Measurements from ENCODE around the gene JRKL.
A peak's percentile ranks its signal among the peaks of the same experiment; 100 is the strongest.

JRKL gene

DNA sequence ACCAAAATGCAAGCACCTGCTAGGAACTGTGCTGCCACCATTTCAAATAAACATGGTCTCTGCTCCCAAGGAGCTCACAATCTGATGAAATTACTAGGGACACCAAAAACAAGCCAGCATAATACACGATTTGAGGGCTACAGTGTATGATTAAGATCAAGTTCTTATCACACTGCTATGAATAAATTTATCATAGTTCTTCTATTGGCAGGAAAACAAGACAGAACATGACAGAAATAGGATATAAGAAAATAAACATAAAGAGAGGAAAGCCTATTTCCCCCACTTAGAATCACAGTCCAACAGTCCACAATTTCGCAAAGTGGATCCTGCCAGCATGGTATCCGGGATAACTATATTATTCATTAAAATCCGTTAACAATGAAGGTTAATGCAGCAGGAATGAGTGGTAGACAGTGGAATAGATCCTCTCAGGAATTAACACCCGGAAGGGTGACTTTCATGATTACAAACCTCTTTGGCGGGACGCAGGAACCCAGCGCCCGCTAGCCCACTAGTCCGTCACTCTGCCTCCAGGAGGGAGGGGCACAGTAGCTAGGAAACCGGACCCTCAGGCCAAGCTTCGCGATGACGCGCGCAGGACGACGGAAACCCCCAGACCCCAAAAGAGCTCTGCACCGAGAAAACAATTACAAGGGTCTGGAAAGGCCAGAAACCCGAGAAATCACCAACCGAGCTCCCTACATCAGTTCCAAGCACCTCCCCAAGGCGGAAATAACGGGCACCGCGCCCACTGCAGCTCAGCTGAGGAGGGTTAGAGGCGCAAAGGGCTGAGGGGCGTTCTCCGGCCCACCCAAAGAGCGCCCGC, 708 bp upstream of the JRKL start:
- CTCF ChIA-PET: interaction anchor here (0.6 to 1.6 kb wide), 4 partner anchors 8 to 334 kb away, joined by 3 to 6 read pairs (median 6); partner anchors contain the start of gene MAML2
- TF ChIP-seq PRDM1 (tag by site-specific recombination; IDR thresholded peaks at IDR 0.05): no peak
- no peak for TF ChIP-seq ZNF19 (tag by site-specific recombination; IDR thresholded peaks at IDR 0.05; ENCODE audit: low read depth)
- peak; percentile 100 for TF ChIP-seq ZBTB8A (tag by site-specific recombination; IDR thresholded peaks at IDR 0.05)
- no peak for TF ChIP-seq ZNF404 (tag by site-specific recombination; IDR thresholded peaks at IDR 0.05)
- peak; percentile 97 for TF ChIP-seq ZNF341 (tag by site-specific recombination; IDR thresholded peaks at IDR 0.05; ENCODE audit: low read depth)
- TF ChIP-seq ZNF600 (tag by site-specific recombination; IDR thresholded peaks at IDR 0.05): 0 out of 2 replicates have a peak, but pooled peaks have one; percentile 26
- TF ChIP-seq ZNF629 (tag by site-specific recombination; IDR thresholded peaks at IDR 0.05): peak; percentile 23; the same call in 1 of the 2 replicates
- TF ChIP-seq, protein P1, sequence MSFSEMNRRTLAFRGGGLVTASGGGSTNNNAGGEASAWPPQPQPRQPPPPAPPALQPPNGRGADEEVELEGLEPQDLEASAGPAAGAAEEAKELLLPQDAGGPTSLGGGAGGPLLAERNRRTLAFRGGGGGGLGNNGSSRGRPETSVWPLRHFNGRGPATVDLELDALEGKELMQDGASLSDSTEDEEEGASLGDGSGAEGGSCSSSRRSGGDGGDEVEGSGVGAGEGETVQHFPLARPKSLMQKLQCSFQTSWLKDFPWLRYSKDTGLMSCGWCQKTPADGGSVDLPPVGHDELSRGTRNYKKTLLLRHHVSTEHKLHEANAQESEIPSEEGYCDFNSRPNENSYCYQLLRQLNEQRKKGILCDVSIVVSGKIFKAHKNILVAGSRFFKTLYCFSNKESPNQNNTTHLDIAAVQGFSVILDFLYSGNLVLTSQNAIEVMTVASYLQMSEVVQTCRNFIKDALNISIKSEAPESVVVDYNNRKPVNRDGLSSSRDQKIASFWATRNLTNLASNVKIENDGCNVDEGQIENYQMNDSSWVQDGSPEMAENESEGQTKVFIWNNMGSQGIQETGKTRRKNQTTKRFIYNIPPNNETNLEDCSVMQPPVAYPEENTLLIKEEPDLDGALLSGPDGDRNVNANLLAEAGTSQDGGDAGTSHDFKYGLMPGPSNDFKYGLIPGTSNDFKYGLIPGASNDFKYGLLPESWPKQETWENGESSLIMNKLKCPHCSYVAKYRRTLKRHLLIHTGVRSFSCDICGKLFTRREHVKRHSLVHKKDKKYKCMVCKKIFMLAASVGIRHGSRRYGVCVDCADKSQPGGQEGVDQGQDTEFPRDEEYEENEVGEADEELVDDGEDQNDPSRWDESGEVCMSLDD (tag by site-specific recombination; IDR thresholded peaks at IDR 0.05): peak; percentile 18; the same call in 1 of the 2 replicates
- 0 out of 2 replicates have a peak, but pooled peaks have one; percentile 16 for TF ChIP-seq OSR2 (tag by site-specific recombination; IDR thresholded peaks at IDR 0.05)
- TF ChIP-seq ZSCAN23 (tag by site-specific recombination; IDR thresholded peaks at IDR 0.05): no peak
- peak; percentile 53 for TF ChIP-seq ZNF335 (tag by site-specific recombination; conservative IDR thresholded peaks at IDR 0.05)
- peak; percentile 47; the same call in 1 of the 2 replicates for TF ChIP-seq ZNF501 (tag by site-specific recombination; IDR thresholded peaks at IDR 0.05)
- peak; percentile 22; the same call in 1 of the 2 replicates for TF ChIP-seq KLF16 (tag by site-specific recombination; IDR thresholded peaks at IDR 0.05)
- TF ChIP-seq ZBTB17 (tag by site-specific recombination; IDR thresholded peaks at IDR 0.05): 0 out of 2 replicates have a peak, but pooled peaks have one; percentile 59
- 0 out of 2 replicates have a peak, but pooled peaks have one; percentile 79 for TF ChIP-seq KLF1 (tag by site-specific recombination; IDR thresholded peaks at IDR 0.05)
- TF ChIP-seq KLF7 (tag by site-specific recombination; IDR thresholded peaks at IDR 0.05; ENCODE audit: borderline replicate concordance): 0 out of 2 replicates have a peak, but pooled peaks have one; percentile 17
- TF ChIP-seq ZNF549 (tag by site-specific recombination; IDR thresholded peaks at IDR 0.05): no peak
- TF ChIP-seq ZNF561 (tag by site-specific recombination; IDR thresholded peaks at IDR 0.05; ENCODE audit: borderline replicate concordance): 0 out of 2 replicates have a peak, but pooled peaks have one; percentile 11
- TF ChIP-seq, protein P2, sequence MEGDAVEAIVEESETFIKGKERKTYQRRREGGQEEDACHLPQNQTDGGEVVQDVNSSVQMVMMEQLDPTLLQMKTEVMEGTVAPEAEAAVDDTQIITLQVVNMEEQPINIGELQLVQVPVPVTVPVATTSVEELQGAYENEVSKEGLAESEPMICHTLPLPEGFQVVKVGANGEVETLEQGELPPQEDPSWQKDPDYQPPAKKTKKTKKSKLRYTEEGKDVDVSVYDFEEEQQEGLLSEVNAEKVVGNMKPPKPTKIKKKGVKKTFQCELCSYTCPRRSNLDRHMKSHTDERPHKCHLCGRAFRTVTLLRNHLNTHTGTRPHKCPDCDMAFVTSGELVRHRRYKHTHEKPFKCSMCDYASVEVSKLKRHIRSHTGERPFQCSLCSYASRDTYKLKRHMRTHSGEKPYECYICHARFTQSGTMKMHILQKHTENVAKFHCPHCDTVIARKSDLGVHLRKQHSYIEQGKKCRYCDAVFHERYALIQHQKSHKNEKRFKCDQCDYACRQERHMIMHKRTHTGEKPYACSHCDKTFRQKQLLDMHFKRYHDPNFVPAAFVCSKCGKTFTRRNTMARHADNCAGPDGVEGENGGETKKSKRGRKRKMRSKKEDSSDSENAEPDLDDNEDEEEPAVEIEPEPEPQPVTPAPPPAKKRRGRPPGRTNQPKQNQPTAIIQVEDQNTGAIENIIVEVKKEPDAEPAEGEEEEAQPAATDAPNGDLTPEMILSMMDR (tag by site-specific recombination; IDR thresholded peaks at IDR 0.05): 0 out of 2 replicates have a peak, but pooled peaks have one; percentile 26
- TF ChIP-seq ZNF571 (tag by site-specific recombination; IDR thresholded peaks at IDR 0.05): no peak
- 0 out of 2 replicates have a peak, but pooled peaks have one; percentile 31 for TF ChIP-seq REPIN1 (tag by site-specific recombination; IDR thresholded peaks at IDR 0.05; ENCODE audit: low read depth)
- TF ChIP-seq ZNF2 (tag by site-specific recombination; IDR thresholded peaks at IDR 0.05): peak; percentile 52; the same call in 1 of the 2 replicates
- TF ChIP-seq, protein P3, sequence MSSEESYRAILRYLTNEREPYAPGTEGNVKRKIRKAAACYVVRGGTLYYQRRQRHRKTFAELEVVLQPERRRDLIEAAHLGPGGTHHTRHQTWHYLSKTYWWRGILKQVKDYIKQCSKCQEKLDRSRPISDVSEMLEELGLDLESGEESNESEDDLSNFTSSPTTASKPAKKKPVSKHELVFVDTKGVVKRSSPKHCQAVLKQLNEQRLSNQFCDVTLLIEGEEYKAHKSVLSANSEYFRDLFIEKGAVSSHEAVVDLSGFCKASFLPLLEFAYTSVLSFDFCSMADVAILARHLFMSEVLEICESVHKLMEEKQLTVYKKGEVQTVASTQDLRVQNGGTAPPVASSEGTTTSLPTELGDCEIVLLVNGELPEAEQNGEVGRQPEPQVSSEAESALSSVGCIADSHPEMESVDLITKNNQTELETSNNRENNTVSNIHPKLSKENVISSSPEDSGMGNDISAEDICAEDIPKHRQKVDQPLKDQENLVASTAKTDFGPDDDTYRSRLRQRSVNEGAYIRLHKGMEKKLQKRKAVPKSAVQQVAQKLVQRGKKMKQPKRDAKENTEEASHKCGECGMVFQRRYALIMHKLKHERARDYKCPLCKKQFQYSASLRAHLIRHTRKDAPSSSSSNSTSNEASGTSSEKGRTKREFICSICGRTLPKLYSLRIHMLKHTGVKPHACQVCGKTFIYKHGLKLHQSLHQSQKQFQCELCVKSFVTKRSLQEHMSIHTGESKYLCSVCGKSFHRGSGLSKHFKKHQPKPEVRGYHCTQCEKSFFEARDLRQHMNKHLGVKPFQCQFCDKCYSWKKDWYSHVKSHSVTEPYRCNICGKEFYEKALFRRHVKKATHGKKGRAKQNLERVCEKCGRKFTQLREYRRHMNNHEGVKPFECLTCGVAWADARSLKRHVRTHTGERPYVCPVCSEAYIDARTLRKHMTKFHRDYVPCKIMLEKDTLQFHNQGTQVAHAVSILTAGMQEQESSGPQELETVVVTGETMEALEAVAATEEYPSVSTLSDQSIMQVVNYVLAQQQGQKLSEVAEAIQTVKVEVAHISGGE (tag by site-specific recombination; conservative IDR thresholded peaks at IDR 0.05; ENCODE audit: low read depth): peak; percentile 34; the same call in 1 of the 2 replicates
- TF ChIP-seq, protein P4, sequence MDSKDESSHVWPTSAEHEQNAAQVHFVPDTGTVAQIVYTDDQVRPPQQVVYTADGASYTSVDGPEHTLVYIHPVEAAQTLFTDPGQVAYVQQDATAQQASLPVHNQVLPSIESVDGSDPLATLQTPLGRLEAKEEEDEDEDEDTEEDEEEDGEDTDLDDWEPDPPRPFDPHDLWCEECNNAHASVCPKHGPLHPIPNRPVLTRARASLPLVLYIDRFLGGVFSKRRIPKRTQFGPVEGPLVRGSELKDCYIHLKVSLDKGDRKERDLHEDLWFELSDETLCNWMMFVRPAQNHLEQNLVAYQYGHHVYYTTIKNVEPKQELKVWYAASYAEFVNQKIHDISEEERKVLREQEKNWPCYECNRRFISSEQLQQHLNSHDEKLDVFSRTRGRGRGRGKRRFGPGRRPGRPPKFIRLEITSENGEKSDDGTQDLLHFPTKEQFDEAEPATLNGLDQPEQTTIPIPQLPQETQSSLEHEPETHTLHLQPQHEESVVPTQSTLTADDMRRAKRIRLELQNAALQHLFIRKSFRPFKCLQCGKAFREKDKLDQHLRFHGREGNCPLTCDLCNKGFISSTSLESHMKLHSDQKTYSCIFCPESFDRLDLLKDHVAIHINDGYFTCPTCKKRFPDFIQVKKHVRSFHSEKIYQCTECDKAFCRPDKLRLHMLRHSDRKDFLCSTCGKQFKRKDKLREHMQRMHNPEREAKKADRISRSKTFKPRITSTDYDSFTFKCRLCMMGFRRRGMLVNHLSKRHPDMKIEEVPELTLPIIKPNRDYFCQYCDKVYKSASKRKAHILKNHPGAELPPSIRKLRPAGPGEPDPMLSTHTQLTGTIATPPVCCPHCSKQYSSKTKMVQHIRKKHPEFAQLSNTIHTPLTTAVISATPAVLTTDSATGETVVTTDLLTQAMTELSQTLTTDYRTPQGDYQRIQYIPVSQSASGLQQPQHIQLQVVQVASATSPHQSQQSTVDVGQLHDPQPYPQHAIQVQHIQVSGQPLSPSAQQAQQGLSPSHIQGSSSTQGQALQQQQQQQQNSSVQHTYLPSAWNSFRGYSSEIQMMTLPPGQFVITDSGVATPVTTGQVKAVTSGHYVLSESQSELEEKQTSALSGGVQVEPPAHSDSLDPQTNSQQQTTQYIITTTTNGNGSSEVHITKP (tag by site-specific recombination; IDR thresholded peaks at IDR 0.05): peak; percentile 97
- no peak for TF ChIP-seq ZNF670 (tag by site-specific recombination; IDR thresholded peaks at IDR 0.05; ENCODE audit: low read depth)

More for the DNA sequence above, 708 bp upstream of the JRKL start:
- H3K36me3 ChIP-seq (ENCODE audit: control insufficient read depth in 2 of 2, insufficient read depth in 1 of 2, low read length in 2 of 2): peaks cover 0 to 13% of the 10 kb centered on the region in 2 experiments; a peak in 1 of 3 replicates
- H3K9me3 ChIP-seq (ENCODE audit: control insufficient read depth, insufficient read depth, low read depth, low read length): no peaks in the 10 kb centered on the region
- H3K4me3 ChIP-seq (ENCODE audit: low read depth, low read length): peak overlapping the region; percentile 93
- H3K4me1 ChIP-seq (ENCODE audit: control insufficient read depth, insufficient read depth, low read length): no peaks in the 10 kb centered on the region
- POLR2A ChIA-PET: interaction anchor here (0.5 to 2.2 kb wide), 16 partner anchors 20 to 1322 kb away, joined by 3 to 19 read pairs (median 4); partner anchors contain the start of genes CEP57, FAM76B, MAML2 and MTMR2
- H3K27ac ChIP-seq (ENCODE audit: extremely low read depth, low read depth, low read length): peak overlapping the region; percentile 86

Measured in HEK293 (cell line).